Keratinocyte (primary cell): ENCODE data around the gene MUC21.

Experiments
- EZH2 ChIP-seq: IDR thresholded peaks from one replicate; pipeline ENCODE4 v1.6.1; 2012; ENCODE audit warnings: inconsistent platforms, mild to moderate bottlenecking, low read length, moderate library complexity
- TF ChIP-seq, protein P1 (sequence below), 3 experiments: IDR thresholded peaks in 1 of 3; conservative IDR thresholded peaks in 1 of 3; optimal IDR thresholded peaks in 1 of 3; 2 replicates in 2 of 3; 3 replicates in 1 of 3; pipeline versions ENCODE3 to v1.5.1; 2011; ENCODE audit warnings: low read length in 3 of 3, mild to moderate bottlenecking in 3 of 3, moderate library complexity in 2 of 3, control low read depth in 1 of 3, inconsistent platforms in 1 of 3; ENCODE audit not compliant: insufficient read depth in 2 of 3; ENCODE audit errors: extremely low read depth in 1 of 3

DNA sequence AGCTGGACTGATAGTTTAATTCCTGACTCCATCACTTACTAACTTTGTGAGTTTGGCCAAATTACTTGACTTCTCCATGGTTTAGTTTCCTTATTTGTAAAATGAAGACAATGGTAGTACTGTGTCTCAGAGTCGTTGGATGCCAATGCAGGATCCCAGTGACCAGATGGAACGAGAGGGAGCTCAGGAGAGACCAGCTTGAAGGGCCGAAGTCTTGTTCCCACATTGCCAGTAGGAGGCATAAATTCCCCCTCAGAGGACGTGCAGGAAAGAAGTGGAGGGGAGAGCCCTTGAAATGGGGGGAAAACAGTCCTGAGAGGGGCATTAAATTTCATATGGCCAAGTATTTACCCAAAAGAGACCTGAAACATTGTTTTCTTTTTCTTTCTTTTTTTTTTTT, 24.6 kb downstream of the MUC21 start:
- no peak for TF ChIP-seq EZH2
- TF ChIP-seq, protein P1, sequence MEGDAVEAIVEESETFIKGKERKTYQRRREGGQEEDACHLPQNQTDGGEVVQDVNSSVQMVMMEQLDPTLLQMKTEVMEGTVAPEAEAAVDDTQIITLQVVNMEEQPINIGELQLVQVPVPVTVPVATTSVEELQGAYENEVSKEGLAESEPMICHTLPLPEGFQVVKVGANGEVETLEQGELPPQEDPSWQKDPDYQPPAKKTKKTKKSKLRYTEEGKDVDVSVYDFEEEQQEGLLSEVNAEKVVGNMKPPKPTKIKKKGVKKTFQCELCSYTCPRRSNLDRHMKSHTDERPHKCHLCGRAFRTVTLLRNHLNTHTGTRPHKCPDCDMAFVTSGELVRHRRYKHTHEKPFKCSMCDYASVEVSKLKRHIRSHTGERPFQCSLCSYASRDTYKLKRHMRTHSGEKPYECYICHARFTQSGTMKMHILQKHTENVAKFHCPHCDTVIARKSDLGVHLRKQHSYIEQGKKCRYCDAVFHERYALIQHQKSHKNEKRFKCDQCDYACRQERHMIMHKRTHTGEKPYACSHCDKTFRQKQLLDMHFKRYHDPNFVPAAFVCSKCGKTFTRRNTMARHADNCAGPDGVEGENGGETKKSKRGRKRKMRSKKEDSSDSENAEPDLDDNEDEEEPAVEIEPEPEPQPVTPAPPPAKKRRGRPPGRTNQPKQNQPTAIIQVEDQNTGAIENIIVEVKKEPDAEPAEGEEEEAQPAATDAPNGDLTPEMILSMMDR (optimal IDR thresholded peaks at IDR 0.05 in 1 of 3, IDR thresholded peaks at IDR 0.05 in 1 of 3, conservative IDR thresholded peaks at IDR 0.05 in 1 of 3; ENCODE audit: extremely low read depth in 1 of 3, insufficient read depth in 2 of 3, low read length in 3 of 3), result no peak
